ENCODE measurements around the gene WDFY1. TPM values are rescaled to one million over a fixed set of nuclear protein-coding genes. Genes with fewer than 3 reads are reported as not detected.

The WDFY1 gene
- total RNA-seq, 1 experiment from 2014 or later, result 88.7 TPM

DNA sequence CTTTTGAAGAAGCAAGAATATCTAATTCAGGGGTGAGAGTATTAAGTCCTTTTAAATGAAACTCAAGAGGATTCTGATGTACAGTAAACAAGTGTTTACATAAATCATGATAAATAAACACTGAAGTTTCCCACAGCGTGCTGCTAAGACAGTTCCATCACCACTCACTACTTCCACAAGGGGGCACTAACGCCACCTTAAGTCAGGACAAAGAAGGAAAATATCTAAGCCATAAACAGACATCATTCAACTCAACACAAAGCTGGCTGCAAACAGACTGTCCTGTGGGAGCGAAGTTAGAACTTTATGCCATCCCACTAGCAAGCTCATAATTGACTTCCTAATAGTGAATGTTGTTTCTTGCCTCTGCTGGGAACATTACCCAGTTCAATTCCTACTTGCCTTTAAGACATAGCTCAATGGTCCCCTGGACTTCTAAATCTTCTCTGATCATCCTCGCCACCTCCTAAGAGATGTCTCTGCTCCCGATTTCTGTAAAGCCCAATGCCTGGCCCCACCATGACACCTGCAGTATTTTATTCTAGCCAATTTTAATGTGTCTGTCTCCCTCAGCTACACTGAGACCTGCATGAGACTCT lies 48.6 kb upstream of the WDFY1 start:
- H3K9me3 ChIP-seq (ENCODE audit: low read depth, low read length, poor library complexity, severe bottlenecking), result no peaks in the 10 kb centered on the region
- H3K4me3 ChIP-seq (ENCODE audit: low read depth, low read length, poor library complexity, severe bottlenecking), result no peak overlapping the region
- ChIA-PET POLR2A (ENCODE audit: low non-redundant PET) (no interaction called here), CTCF (interaction anchor here (0.6 to 2.8 kb wide), 19 partner anchors 12 to 583 kb away, joined by 3 to 70 read pairs (median 4); partner anchors contain the start of gene SERPINE2)
- no TSS peak for BruUV-seq (replicated peaks)
- no peaks in the 10 kb centered on the region for H3K27me3 ChIP-seq (replicated peaks; ENCODE audit: insufficient read depth, low read depth, low read length, poor library complexity)
- peaks cover 21% of the 10 kb centered on the region for H3K4me1 ChIP-seq (ENCODE audit: insufficient read depth, low read length, poor library complexity, severe bottlenecking)
- H3K36me3 ChIP-seq (ENCODE audit: insufficient read depth, low read length, poor library complexity, severe bottlenecking), result peaks cover 48% of the 10 kb centered on the region
- H3K27ac ChIP-seq (ENCODE audit: low read depth, low read length, poor library complexity, severe bottlenecking), result peak overlapping the region; percentile 54
- no peak for TF ChIP-seq EZH2 (IDR thresholded peaks at IDR 0.05; ENCODE audit: borderline replicate concordance, low read depth, low read length, poor library complexity, severe bottlenecking)
- TF ChIP-seq CTCF (conservative IDR thresholded peaks at IDR 0.05; ENCODE audit: low read depth, low read length), result peak; percentile 91
- intact Hi-C loops (cut with micrococcal nuclease; ENCODE audit: unreplicated experiment), result loop anchor here (1.0 to 2.0 kb wide), 3 partner anchors 144 to 365 kb away; no protein-coding TSS in a partner anchor
- DNase-seq (ENCODE audit: low spot score), result peak; percentile 92

GRCh38 chr2:223991611-223992010 lies 46.5 kb upstream of the WDFY1 start:
- Histone ChIP-seq H3K4me1 (ENCODE audit: insufficient read depth, low read length, poor library complexity, severe bottlenecking) (peaks cover 12% of the 10 kb centered on the region), H3K4me3 (ENCODE audit: low read depth, low read length, poor library complexity, severe bottlenecking) (no peak overlapping the region), H3K27ac (ENCODE audit: low read depth, low read length, poor library complexity, severe bottlenecking) (no peak overlapping the region), H3K36me3 (ENCODE audit: insufficient read depth, low read length, poor library complexity, severe bottlenecking) (peaks cover 47% of the 10 kb centered on the region), H3K9me3 (ENCODE audit: low read depth, low read length, poor library complexity, severe bottlenecking) (no peaks in the 10 kb centered on the region), H3K27me3 (replicated peaks; ENCODE audit: insufficient read depth, low read depth, low read length, poor library complexity) (no peaks in the 10 kb centered on the region)
- TF ChIP-seq EZH2 (IDR thresholded peaks at IDR 0.05; ENCODE audit: borderline replicate concordance, low read depth, low read length, poor library complexity, severe bottlenecking) (no peak), CTCF (conservative IDR thresholded peaks at IDR 0.05; ENCODE audit: low read depth, low read length) (no peak)
- no peak for DNase-seq (ENCODE audit: low spot score)
- ChIA-PET POLR2A (ENCODE audit: low non-redundant PET) (no interaction called here), CTCF (interaction anchor here (1.0 to 2.8 kb wide), 2 partner anchors 47 to 71 kb away, joined by 4 to 12 read pairs; partner anchors contain the start of gene SERPINE2)
- BruUV-seq (replicated peaks), result no TSS peak
- intact Hi-C loops (cut with micrococcal nuclease; ENCODE audit: unreplicated experiment), result no loop called here

DNA sequence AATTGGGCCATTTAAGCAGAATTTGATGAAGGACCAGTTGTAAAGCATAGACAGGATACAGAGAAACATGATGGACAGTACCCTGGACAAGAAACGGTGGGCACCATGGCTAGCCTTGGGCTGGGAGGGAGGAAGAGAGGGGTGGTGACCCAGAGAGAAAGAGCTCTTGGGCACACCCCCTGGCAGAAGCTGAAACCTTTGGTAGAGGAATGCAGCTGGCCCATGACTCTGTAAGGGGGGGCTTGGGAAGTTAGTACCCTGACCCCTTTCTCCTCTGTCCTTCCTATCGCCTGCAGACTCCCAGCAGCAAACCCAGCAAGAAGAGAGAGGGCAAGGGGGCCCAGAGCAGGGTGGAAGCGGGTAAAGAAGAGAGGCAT lies 44.7 kb upstream of the WDFY1 start:
- Histone ChIP-seq H3K9me3 (ENCODE audit: low read depth, low read length, poor library complexity, severe bottlenecking) (no peaks in the 10 kb centered on the region), H3K36me3 (ENCODE audit: insufficient read depth, low read length, poor library complexity, severe bottlenecking) (peaks cover 48% of the 10 kb centered on the region), H3K27ac (ENCODE audit: low read depth, low read length, poor library complexity, severe bottlenecking) (no peak overlapping the region), H3K27me3 (replicated peaks; ENCODE audit: insufficient read depth, low read depth, low read length, poor library complexity) (no peaks in the 10 kb centered on the region), H3K4me1 (ENCODE audit: insufficient read depth, low read length, poor library complexity, severe bottlenecking) (peaks cover 9% of the 10 kb centered on the region), H3K4me3 (ENCODE audit: low read depth, low read length, poor library complexity, severe bottlenecking) (no peak overlapping the region)
- POLR2A ChIA-PET (ENCODE audit: low non-redundant PET), result no interaction called here
- CTCF ChIA-PET, result no interaction called here
- BruUV-seq (replicated peaks), result no TSS peak
- TF ChIP-seq EZH2 (IDR thresholded peaks at IDR 0.05; ENCODE audit: borderline replicate concordance, low read depth, low read length, poor library complexity, severe bottlenecking) (no peak), CTCF (conservative IDR thresholded peaks at IDR 0.05; ENCODE audit: low read depth, low read length) (no peak)
- no peak for DNase-seq (ENCODE audit: low spot score)
- intact Hi-C loops (cut with micrococcal nuclease; ENCODE audit: unreplicated experiment), result no loop called here

Data from A673 (cell line).